HG03060 (cell line): Measurements from ENCODE around the gene CYTIP.

Experiments
- ATAC-seq: cut with Tn5 transposase; IDR thresholded peaks from one replicate; pipeline ENCODE4 v1.9.1; 2021; ENCODE audit warnings: low read depth, moderate number of reproducible peaks; ENCODE audit not compliant: unreplicated experiment

The CYTIP gene

GRCh38 chr2:157465554-157465953, 21.7 kb upstream of the CYTIP start:
- no peak for ATAC-seq

GRCh38 chr2:157463002-157463401, 19.1 kb upstream of the CYTIP start:
- no peak for ATAC-seq

GRCh38 chr2:157460897-157461296, 17.0 kb upstream of the CYTIP start:
- no peak for ATAC-seq

- no peak for ATAC-seq
Observed at GRCh38 chr2:157460384-157460837, 16.5 kb upstream of the CYTIP start.

- ATAC-seq: no peak
Observed at GRCh38 chr2:157459486-157459885, 15.6 kb upstream of the CYTIP start.

GRCh38 chr2:157447741-157448140, 3.9 kb upstream of the CYTIP start:
- ATAC-seq: no peak

- no peak for ATAC-seq
Observed at GRCh38 chr2:157447031-157447430, 3.1 kb upstream of the CYTIP start.

GRCh38 chr2:157444641-157445040, 752 bp upstream of the CYTIP start:
- ATAC-seq: no peak

GRCh38 chr2:157443090-157443489, 799 bp downstream of the CYTIP start:
- no peak for ATAC-seq

- ATAC-seq: no peak
Observed at GRCh38 chr2:157442636-157443035, 1.3 kb downstream of the CYTIP start.

- ATAC-seq: no peak
Observed at GRCh38 chr2:157442191-157442590, 1.7 kb downstream of the CYTIP start.

GRCh38 chr2:157441072-157441454, 2.8 kb downstream of the CYTIP start:
- ATAC-seq: peak; percentile 24

- no peak for ATAC-seq
Observed at GRCh38 chr2:157440404-157441071, 3.4 kb downstream of the CYTIP start.

GRCh38 chr2:157439824-157440186, 4.1 kb downstream of the CYTIP start:
- ATAC-seq: peak; percentile 20

- peak; percentile 5 for ATAC-seq
Observed at GRCh38 chr2:157438863-157439823, 4.7 kb downstream of the CYTIP start.

- no peak for ATAC-seq
Observed at GRCh38 chr2:157433394-157433793, 10.5 kb downstream of the CYTIP start.

- ATAC-seq: no peak
Observed at GRCh38 chr2:157432475-157433106, 11.3 kb downstream of the CYTIP start.

- no peak for ATAC-seq
Observed at GRCh38 chr2:157431176-157431575, 12.7 kb downstream of the CYTIP start.

- no peak for ATAC-seq
Observed at GRCh38 chr2:157428500-157429175, 15.3 kb downstream of the CYTIP start.

- no peak for ATAC-seq
Observed at GRCh38 chr2:157427922-157428303, 16.0 kb downstream of the CYTIP start.
